ENCODE data around the gene PUS10.

DNA sequence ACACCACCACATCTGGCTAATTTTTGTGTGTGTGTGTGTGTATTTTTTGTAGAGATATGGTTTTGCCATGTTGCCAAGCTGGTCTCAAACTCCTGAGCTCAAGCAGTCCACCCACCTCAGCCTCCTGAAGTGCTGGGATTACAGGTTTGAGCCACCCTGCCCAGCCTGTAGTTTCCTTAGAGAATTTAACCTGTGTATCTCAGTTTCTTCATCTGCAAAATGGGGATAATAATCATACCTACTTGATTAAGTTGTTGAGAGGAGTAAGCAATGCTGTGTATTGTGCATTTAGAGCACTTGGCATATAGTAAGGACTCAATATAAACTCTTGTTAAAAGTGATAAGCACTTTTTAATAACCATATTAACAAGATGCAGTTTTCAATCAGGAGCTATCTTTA is 41.3 kb upstream of the PUS10 start:
- TF ChIP-seq SREBF2 (IDR thresholded peaks at IDR 0.05), result no peak
- TF ChIP-seq, protein P1, sequence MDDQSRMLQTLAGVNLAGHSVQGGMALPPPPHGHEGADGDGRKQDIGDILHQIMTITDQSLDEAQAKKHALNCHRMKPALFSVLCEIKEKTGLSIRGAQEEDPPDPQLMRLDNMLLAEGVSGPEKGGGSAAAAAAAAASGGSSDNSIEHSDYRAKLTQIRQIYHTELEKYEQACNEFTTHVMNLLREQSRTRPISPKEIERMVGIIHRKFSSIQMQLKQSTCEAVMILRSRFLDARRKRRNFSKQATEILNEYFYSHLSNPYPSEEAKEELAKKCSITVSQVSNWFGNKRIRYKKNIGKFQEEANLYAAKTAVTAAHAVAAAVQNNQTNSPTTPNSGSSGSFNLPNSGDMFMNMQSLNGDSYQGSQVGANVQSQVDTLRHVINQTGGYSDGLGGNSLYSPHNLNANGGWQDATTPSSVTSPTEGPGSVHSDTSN (IDR thresholded peaks at IDR 0.05), result no peak
- TF ChIP-seq SMC3 (IDR thresholded peaks at IDR 0.05), result no peak
- no peak for TF ChIP-seq POLR2AphosphoS2 (conservative IDR thresholded peaks at IDR 0.05; ENCODE audit: low read length)
- TF ChIP-seq MAFK (IDR thresholded peaks at IDR 0.05; ENCODE audit: partially characterized antibody), result no peak
- TF ChIP-seq, protein P2, sequence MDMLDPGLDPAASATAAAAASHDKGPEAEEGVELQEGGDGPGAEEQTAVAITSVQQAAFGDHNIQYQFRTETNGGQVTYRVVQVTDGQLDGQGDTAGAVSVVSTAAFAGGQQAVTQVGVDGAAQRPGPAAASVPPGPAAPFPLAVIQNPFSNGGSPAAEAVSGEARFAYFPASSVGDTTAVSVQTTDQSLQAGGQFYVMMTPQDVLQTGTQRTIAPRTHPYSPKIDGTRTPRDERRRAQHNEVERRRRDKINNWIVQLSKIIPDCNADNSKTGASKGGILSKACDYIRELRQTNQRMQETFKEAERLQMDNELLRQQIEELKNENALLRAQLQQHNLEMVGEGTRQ (IDR thresholded peaks at IDR 0.05), result no peak
- TF ChIP-seq, protein P3, sequence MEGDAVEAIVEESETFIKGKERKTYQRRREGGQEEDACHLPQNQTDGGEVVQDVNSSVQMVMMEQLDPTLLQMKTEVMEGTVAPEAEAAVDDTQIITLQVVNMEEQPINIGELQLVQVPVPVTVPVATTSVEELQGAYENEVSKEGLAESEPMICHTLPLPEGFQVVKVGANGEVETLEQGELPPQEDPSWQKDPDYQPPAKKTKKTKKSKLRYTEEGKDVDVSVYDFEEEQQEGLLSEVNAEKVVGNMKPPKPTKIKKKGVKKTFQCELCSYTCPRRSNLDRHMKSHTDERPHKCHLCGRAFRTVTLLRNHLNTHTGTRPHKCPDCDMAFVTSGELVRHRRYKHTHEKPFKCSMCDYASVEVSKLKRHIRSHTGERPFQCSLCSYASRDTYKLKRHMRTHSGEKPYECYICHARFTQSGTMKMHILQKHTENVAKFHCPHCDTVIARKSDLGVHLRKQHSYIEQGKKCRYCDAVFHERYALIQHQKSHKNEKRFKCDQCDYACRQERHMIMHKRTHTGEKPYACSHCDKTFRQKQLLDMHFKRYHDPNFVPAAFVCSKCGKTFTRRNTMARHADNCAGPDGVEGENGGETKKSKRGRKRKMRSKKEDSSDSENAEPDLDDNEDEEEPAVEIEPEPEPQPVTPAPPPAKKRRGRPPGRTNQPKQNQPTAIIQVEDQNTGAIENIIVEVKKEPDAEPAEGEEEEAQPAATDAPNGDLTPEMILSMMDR (IDR thresholded peaks at IDR 0.05), result no peak
- no peak for TF ChIP-seq EP300 (IDR thresholded peaks at IDR 0.05)
- TF ChIP-seq RAD21 (conservative IDR thresholded peaks at IDR 0.05 in 1 of 2, IDR thresholded peaks at IDR 0.05 in 1 of 2), result no peak
- TF ChIP-seq, protein P4, sequence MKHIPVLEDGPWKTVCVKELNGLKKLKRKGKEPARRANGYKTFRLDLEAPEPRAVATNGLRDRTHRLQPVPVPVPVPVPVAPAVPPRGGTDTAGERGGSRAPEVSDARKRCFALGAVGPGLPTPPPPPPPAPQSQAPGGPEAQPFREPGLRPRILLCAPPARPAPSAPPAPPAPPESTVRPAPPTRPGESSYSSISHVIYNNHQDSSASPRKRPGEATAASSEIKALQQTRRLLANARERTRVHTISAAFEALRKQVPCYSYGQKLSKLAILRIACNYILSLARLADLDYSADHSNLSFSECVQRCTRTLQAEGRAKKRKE (CRISPR knock-in tag; IDR thresholded peaks at IDR 0.05; ENCODE audit: low read depth), result no peak
- TF ChIP-seq HDAC2 (IDR thresholded peaks at IDR 0.05), result no peak
- TF ChIP-seq POLR2A (IDR thresholded peaks at IDR 0.05; ENCODE audit: low read length), result no peak

All from A549 (cell line).